ENCODE data around the gene MGRN1.

DNA sequence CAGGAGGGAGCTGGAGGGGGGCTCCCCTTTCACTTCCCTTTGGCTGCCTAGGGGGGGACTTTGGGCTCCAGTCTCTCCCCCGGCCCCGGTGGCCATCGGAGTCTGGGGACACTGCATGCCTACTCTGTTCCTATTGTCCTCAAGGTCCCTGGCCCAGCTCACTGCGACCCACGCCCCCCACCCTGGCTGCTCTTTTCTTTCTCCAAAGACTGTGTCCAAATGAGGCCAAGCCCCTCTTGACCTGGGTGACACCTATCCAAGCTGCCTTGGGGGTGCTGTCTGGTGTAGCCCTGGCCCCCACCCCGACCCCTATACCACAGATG is 22.8 kb upstream of the MGRN1 start:
- TF ChIP-seq, protein P1, sequence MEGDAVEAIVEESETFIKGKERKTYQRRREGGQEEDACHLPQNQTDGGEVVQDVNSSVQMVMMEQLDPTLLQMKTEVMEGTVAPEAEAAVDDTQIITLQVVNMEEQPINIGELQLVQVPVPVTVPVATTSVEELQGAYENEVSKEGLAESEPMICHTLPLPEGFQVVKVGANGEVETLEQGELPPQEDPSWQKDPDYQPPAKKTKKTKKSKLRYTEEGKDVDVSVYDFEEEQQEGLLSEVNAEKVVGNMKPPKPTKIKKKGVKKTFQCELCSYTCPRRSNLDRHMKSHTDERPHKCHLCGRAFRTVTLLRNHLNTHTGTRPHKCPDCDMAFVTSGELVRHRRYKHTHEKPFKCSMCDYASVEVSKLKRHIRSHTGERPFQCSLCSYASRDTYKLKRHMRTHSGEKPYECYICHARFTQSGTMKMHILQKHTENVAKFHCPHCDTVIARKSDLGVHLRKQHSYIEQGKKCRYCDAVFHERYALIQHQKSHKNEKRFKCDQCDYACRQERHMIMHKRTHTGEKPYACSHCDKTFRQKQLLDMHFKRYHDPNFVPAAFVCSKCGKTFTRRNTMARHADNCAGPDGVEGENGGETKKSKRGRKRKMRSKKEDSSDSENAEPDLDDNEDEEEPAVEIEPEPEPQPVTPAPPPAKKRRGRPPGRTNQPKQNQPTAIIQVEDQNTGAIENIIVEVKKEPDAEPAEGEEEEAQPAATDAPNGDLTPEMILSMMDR (IDR thresholded peaks at IDR 0.05) = no peak
- TF ChIP-seq POLR2AphosphoS5 (IDR thresholded peaks at IDR 0.05) = no peak
- TF ChIP-seq POLR2A (IDR thresholded peaks at IDR 0.05; ENCODE audit: low read depth) = no peak
- no peak for TF ChIP-seq EP300 (IDR thresholded peaks at IDR 0.05)

Measured in esophagus muscularis mucosa (tissue), 4 donors.